ENCODE measurements around the gene TTBK1. TPM values are rescaled to one million over a fixed set of nuclear protein-coding genes. Genes with fewer than 3 reads are reported as not detected.

Gene TTBK1
- total and polyA plus RNA-seq, 8 donors, result 0.08 to 0.57 (median 0.16) TPM

DNA sequence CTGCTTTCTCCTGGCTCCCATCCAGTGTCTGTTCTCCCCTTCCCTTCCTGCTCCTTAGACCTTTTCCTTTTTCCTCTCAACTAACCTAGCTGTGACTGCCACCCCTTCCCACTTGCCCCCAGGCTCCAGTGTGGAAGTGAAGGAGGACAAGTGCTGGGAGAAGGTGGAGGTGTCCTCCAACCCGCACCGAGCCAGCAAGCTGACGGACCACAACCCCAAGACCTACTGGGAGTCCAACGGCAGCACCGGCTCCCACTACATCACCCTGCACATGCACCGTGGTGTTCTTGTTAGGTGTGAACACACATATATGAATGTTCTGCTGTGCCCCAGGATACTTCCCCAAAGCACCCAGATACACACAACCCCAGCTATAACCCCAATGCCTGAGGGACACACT is 42.7 kb upstream of the TTBK1 start:
- TF ChIP-seq, protein P1, sequence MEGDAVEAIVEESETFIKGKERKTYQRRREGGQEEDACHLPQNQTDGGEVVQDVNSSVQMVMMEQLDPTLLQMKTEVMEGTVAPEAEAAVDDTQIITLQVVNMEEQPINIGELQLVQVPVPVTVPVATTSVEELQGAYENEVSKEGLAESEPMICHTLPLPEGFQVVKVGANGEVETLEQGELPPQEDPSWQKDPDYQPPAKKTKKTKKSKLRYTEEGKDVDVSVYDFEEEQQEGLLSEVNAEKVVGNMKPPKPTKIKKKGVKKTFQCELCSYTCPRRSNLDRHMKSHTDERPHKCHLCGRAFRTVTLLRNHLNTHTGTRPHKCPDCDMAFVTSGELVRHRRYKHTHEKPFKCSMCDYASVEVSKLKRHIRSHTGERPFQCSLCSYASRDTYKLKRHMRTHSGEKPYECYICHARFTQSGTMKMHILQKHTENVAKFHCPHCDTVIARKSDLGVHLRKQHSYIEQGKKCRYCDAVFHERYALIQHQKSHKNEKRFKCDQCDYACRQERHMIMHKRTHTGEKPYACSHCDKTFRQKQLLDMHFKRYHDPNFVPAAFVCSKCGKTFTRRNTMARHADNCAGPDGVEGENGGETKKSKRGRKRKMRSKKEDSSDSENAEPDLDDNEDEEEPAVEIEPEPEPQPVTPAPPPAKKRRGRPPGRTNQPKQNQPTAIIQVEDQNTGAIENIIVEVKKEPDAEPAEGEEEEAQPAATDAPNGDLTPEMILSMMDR (IDR thresholded peaks at IDR 0.05), result no peak
- ATAC-seq, result no peak
- intact Hi-C loops (cut with DNase I), result no loop called here
- peaks cover 0 to 14% (median 0%) of the 10 kb centered on the region in 3 donors for H3K36me3 ChIP-seq
- H3K27me3 ChIP-seq, result no peaks in the 10 kb centered on the region
- no peaks in the 10 kb centered on the region for H3K4me1 ChIP-seq
- no peaks in the 10 kb centered on the region for H3K9me3 ChIP-seq
- H3K4me3 ChIP-seq, result no peak overlapping the region
- no peak overlapping the region for H3K27ac ChIP-seq
- WGBS, 2 donors, result 90 to 94% methylated on average over 6 of the region's 6 CpGs
- DNase-seq, result no peak
- FAIRE-seq, result no peak

GRCh38 chr6:43202451-43202850 is 40.8 kb upstream of the TTBK1 start:
- TF ChIP-seq, protein P1 (IDR thresholded peaks at IDR 0.05), result no peak
- no peak for FAIRE-seq
- H3K27me3 ChIP-seq, result no peaks in the 10 kb centered on the region
- no peaks in the 10 kb centered on the region for H3K9me3 ChIP-seq
- WGBS, 2 donors, result 80 to 85% methylated on average over 5 of the region's 5 CpGs
- ATAC-seq, result no peak
- no peak overlapping the region for H3K4me3 ChIP-seq
- H3K36me3 ChIP-seq, result peaks cover 0 to 5% (median 0%) of the 10 kb centered on the region in 3 donors
- intact Hi-C loops (cut with DNase I), result no loop called here
- no peak overlapping the region for H3K27ac ChIP-seq
- DNase-seq, result no peak
- no peaks in the 10 kb centered on the region for H3K4me1 ChIP-seq

- no peak overlapping the region for H3K27ac ChIP-seq
- TF ChIP-seq, protein P1 (IDR thresholded peaks at IDR 0.05), result no peak
- DNase-seq (no peak), ATAC-seq (no peak), FAIRE-seq (no peak)
- H3K4me1 ChIP-seq, result no peaks in the 10 kb centered on the region
- no peak overlapping the region for H3K4me3 ChIP-seq
- H3K9me3 ChIP-seq, result no peaks in the 10 kb centered on the region
- H3K36me3 ChIP-seq, result peaks cover 0 to 5% (median 0%) of the 10 kb centered on the region in 3 donors
- 88 to 93% methylated on average over 17 of the region's 17 CpGs for WGBS, 2 donors
- no peaks in the 10 kb centered on the region for H3K27me3 ChIP-seq
- intact Hi-C loops (cut with DNase I), result no loop called here
These were observed 40.1 kb upstream of the TTBK1 start for GRCh38 chr6:43203029-43203717.

GRCh38 chr6:43203718-43204095 is 39.6 kb upstream of the TTBK1 start:
- no peaks in the 10 kb centered on the region for H3K9me3 ChIP-seq
- TF ChIP-seq, protein P1 (IDR thresholded peaks at IDR 0.05), result no peak
- DNase-seq, result no peak
- 91 to 92% methylated on average over 8 of the region's 8 CpGs for WGBS, 2 donors
- no peaks in the 10 kb centered on the region for H3K36me3 ChIP-seq
- H3K27ac ChIP-seq, result no peak overlapping the region
- ATAC-seq, result no peak
- no peak for FAIRE-seq
- intact Hi-C loops (cut with DNase I), result no loop called here
- H3K27me3 ChIP-seq, result no peaks in the 10 kb centered on the region
- no peak overlapping the region for H3K4me3 ChIP-seq
- no peaks in the 10 kb centered on the region for H3K4me1 ChIP-seq

DNA sequence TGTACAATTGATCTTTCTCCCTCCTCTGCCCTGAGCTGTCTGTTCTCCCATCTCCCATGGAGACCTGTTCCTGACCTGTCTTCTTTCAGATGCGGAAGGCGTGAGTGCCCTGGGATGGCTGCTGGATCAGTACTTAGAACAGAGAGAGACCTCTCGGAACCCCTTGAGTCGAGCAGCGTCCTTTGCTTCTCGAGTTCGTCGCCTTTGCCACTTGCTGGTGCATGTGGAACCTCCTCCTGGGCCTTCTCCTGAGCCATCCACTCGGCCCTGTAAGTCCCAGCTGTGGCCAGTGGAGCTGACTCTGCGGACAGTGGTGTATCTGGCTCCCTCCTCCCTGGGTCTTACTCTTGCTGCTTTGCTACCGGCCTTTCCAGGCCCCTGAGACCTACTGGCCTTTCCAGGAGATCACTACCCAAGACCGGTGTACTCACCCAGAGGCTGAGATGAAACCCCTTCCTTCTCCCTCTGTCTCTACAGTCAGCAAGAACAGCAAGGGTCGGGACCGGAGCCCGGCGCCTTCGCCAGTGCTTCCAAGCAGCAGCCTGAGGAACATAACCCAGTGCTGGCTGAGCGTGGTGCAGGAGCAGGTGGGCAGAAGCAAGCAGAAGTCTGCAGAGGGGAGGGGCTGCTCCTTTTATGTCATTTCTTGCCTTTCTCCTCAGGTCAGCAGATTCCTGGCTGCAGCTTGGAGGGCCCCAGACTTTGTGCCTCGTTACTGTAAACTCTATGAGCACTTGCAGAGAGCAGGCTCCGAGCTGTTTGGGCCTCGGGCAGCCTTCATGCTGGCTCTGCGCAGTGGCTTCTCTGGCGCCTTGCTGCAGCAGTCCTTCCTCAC is 38.8 kb upstream of the TTBK1 start:
- no peak for FAIRE-seq
- ATAC-seq, result no peak
- intact Hi-C loops (cut with DNase I), result no loop called here
- Histone ChIP-seq H3K9me3 (no peaks in the 10 kb centered on the region), H3K36me3 (no peaks in the 10 kb centered on the region), H3K27me3 (no peaks in the 10 kb centered on the region), H3K4me3 (no peak overlapping the region), H3K27ac (no peak overlapping the region), H3K4me1 (no peaks in the 10 kb centered on the region)
- DNase-seq, result no peak
- TF ChIP-seq, protein P1 (IDR thresholded peaks at IDR 0.05), result no peak
- WGBS, 2 donors, result 92 to 96% methylated on average over 23 of the region's 23 CpGs

Measured in pancreas (tissue), 10 donors.